ENCODE results near the gene ABCC1. TPM values are rescaled to one million over a fixed set of nuclear protein-coding genes. Genes with fewer than 3 reads are reported as not detected.

The ABCC1 gene
- total RNA-seq, 6 donors from 2014 or later = 35.4 to 106 (median 44.8) TPM

- Histone ChIP-seq H3K4me1 (peaks cover 27 to 32% (median 29%) of the 10 kb centered on the region in 4 donors), H3K4me3 (no peak overlapping the region), H3K27ac (no peak overlapping the region), H3K36me3 (no peaks in the 10 kb centered on the region), H3K9me3 (no peaks in the 10 kb centered on the region), H3K27me3 (no peaks in the 10 kb centered on the region)
- no peak for ATAC-seq (ENCODE audit: low FRiP score in 2 of 2)
- no peak for DNase-seq
- TF ChIP-seq CTCF (IDR thresholded peaks at IDR 0.05) = no peak
- no peak for TF ChIP-seq EP300 (IDR thresholded peaks at IDR 0.05)
- no peak for TF ChIP-seq POLR2AphosphoS5 (IDR thresholded peaks at IDR 0.05)
- WGBS, 2 donors = 60 to 69% methylated on average over 1 of the region's 1 CpG
Observed at GRCh38 chr16:16000685-16001084, 51.3 kb downstream of the ABCC1 start.

- ATAC-seq (ENCODE audit: low FRiP score in 2 of 2) (no peak), DNase-seq (no peak)
- TF ChIP-seq EP300 (IDR thresholded peaks at IDR 0.05) (no peak), POLR2A (IDR thresholded peaks at IDR 0.05) (no peak), POLR2AphosphoS5 (IDR thresholded peaks at IDR 0.05) (no peak), CTCF (IDR thresholded peaks at IDR 0.05) (no peak)
- no peak overlapping the region for H3K27ac ChIP-seq
- no peak overlapping the region for H3K4me3 ChIP-seq
- H3K36me3 ChIP-seq = no peaks in the 10 kb centered on the region
- WGBS, 2 donors = 54% methylated on average over 6 of the region's 6 CpGs
- no peaks in the 10 kb centered on the region for H3K9me3 ChIP-seq
- peaks cover 21 to 25% (median 22%) of the 10 kb centered on the region in 4 donors for H3K4me1 ChIP-seq
- no peaks in the 10 kb centered on the region for H3K27me3 ChIP-seq
Observed at GRCh38 chr16:16001596-16002255, 52.3 kb downstream of the ABCC1 start.

GRCh38 chr16:16003719-16004313 lies 54.4 kb downstream of the ABCC1 start:
- ATAC-seq (ENCODE audit: low FRiP score in 2 of 2) = no peak
- Histone ChIP-seq H3K4me1 (peaks cover 6 to 15% (median 8%) of the 10 kb centered on the region in 4 donors), H3K36me3 (no peaks in the 10 kb centered on the region), H3K4me3 (no peak overlapping the region), H3K9me3 (no peaks in the 10 kb centered on the region), H3K27ac (no peak overlapping the region), H3K27me3 (no peaks in the 10 kb centered on the region)
- 0 to 44% methylated on average over 1 of the region's 1 CpG for WGBS, 2 donors
- DNase-seq = no peak
- TF ChIP-seq POLR2A (IDR thresholded peaks at IDR 0.05) (no peak), POLR2AphosphoS5 (IDR thresholded peaks at IDR 0.05) (no peak), EP300 (IDR thresholded peaks at IDR 0.05) (no peak), CTCF (IDR thresholded peaks at IDR 0.05) (no peak)

GRCh38 chr16:16004314-16004749 lies 54.9 kb downstream of the ABCC1 start:
- H3K27me3 ChIP-seq = no peaks in the 10 kb centered on the region
- TF ChIP-seq POLR2AphosphoS5 (IDR thresholded peaks at IDR 0.05) (no peak), POLR2A (IDR thresholded peaks at IDR 0.05) (no peak), CTCF (IDR thresholded peaks at IDR 0.05) (no peak), EP300 (IDR thresholded peaks at IDR 0.05) (no peak)
- ATAC-seq (ENCODE audit: low FRiP score in 2 of 2) = no peak
- no peaks in the 10 kb centered on the region for H3K9me3 ChIP-seq
- H3K4me1 ChIP-seq = peaks cover 1 to 10% (median 2%) of the 10 kb centered on the region in 4 donors
- no peak overlapping the region for H3K27ac ChIP-seq
- DNase-seq = no peak
- peaks cover 0 to 5% (median 2%) of the 10 kb centered on the region in 4 donors for H3K36me3 ChIP-seq
- WGBS, 2 donors = 65 to 72% methylated on average over 5 of the region's 5 CpGs
- H3K4me3 ChIP-seq = no peak overlapping the region
